ENCODE measurements around the gene F12.
"Not testable (repeated sequence)": the region's sequence is repeated elsewhere in the genome, so short reads cannot be mapped to it uniquely, and the experiment has no call there.

Gene F12

DNA sequence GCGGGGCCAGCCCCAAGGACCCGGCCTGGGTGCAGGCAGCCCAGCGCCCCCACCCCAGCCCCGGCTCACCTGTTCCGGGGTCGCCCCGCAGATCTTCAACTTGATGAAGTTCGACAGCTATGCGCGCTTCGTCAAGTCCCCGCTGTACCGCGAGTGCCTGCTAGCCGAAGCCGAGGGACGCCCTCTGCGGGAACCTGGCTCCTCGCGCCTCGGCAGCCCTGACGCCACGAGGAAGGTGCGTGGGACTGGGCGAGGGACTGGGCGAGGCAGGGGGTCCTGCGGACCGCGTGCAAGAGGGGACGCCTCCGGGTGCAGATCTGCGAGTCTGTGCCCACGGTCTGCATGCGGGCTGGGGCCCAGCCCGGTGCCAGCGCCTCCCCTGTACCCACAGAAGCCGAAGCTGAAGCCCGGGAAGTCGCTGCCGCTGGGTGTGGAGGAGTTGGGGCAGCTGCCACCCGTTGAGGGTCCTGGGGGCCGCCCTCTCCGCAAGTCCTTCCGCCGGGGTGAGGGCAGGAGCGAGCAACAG, 42.0 kb downstream of the F12 start:
- DNase-seq, result no peak

DNA sequence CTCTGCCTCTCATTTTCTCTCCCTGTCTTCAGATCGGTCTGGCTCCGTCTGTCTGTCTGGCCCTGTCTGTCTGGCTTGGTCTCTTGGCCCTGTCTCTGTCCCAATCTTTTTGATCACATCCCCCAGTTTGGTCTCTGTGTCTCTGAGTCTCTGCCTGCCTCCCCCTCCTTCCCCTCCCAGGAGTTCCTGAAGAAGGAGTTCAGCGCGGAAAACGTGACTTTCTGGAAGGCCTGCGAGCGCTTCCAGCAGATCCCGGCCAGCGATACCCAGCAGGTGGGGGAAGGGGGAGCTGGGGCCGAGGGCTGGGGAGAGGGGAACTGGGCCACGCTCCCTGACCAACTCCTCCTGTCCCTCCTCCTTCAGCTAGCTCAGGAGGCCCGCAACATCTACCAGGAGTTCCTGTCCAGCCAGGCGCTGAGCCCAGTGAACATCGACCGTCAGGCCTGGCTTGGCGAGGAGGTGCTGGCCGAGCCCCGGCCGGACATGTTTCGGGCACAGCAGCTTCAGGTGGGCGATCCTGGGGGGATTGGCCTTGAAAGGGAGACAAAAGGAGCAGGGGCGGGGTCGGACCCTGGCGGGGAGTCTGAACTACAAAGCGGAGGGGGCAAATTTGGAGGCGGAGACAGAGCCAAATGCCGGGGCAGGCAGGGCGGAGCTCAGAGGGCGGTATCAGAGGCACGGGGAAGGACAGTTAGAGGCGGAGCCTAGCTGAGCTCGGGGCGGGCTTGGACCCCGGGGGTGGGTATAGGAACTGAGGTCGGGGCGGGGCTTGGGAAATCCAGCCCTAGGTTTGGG, 42.6 kb downstream of the F12 start:
- DNase-seq, result no peak

DNA sequence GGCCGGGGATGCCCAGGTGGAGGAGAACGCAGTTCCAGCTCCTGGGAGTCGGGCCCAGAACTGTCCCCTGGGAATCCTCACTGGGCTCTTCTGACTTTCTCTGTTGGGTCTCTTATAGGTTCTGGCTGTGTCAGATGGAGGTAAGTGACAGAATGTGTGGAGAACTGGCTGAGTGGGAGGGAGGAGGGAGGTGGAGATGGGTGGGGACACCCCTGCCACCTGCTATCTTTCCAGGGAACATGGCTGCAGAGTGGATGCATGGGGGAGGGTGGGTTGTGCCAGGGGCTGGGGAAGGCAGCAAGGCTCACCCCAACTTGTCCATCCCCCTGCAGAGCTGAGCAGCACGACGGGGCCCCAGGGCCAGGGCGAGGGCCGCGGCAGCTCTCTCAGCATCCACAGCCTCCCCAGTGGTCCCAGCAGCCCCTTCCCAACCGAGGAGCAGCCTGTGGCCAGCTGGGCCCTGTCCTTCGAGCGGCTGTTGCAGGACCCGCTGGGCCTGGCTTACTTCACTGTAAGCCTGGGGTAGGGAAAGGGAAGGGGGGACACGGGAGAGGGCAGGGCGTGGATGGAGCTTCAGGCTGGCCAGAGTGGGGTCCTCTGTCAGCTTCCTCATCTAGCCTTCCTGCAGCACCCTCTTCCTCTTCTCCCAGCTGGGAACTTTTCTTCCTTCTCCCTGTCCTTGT, 43.4 kb downstream of the F12 start:
- DNase-seq, result no peak

DNA sequence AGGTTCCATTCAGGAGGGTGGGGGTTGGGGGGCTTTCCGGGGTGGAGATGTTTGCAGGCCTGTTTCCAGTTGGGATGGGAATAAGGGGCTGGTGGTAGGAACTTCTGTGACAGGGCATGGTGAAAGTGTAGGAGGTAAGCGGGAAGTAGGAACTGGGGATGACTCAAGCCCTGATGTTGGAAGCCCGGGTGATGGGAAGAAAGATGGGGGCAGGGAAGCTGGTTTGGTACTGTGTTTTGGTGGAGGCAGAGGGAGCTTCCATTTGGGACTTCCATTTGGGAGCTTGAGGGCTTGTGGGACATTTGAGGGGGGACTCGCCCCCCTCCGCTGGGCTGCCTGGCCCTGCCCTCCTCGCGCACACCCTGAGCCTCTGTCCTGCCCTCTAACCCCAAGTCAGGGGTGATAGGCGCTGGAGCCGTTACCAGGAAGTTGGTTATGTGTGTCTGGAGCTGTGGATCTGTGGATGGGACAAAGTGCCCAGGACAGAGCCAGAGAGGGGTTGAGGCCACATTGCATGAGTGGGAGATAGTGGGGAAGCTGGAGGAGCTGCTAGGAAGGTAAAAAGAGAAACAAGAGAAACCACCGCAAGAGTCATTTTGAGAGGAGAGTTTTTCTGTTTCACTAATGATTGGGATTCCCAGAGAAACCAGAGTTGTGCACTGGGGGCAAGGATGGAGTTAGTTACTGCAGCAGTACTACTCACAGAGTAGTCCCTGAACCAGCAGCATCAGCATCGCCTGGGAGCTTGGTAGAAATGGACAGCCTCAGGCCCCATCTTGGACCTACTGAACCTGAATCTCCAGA, 45.0 kb downstream of the F12 start:
- DNase-seq, result no peak

DNA sequence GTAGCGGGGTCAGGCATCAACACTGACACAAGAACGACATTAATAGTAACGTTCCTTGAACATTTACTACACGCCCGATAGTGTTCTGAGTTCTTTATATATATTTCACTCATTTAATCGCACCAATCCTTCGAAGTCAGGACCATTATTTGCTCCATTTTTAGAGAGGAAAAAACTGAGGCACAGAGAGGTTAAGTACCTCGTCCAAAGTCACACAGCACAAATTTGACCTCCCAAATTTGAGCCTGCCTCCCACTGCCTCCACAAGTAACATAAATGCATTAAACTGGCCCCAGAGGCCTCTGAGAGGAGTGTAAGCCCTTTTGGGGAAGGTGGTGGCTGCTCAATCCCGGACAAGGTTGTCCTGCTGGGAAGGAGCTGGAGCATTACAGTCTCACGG, 45.8 kb downstream of the F12 start:
- DNase-seq, result no peak

DNA sequence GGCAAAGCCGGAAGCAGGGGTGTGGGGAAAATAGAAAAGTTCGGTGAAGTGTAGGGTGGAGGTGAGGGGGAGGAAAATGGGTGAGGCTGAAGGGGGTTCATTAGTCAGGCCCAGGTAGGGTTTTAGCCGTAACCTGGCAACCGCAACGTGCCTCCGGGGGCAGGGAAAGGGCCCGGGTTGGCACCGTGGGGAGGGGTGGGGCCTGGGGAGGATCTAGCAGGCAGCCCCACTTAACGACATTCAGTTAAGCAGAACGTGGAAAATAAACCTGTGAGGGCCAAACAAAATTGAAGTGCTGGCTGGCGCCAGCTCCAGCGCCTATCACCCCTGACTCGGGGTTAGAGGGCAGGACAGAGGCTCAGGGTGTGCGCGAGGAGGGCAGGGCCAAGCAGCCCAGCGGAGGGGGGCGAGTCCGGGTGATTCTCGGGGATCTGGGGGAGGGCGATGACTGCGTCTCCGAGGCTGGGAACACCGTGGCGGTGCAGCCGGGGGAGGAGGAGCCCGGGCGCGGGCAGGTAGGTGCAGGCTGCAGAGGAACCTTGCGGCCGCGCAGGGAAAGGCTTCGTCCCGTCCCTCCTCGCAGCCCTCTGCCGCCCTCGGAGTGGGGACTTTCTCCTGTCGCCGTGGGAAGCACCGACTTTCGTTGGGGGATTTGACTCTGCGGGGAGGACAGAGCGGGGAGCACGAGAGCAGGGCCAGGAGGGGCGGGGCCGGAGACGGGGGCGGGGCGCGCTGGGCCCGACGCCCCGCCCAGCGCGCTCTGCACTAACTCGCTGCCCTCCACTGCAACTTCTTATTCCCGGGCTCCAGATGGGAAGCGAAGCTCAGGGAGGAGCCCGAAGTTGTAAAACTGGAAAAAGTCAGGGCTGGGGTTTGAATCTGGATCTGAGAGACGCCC, 46.5 kb downstream of the F12 start:
- peak; percentile 44 for DNase-seq

DNA sequence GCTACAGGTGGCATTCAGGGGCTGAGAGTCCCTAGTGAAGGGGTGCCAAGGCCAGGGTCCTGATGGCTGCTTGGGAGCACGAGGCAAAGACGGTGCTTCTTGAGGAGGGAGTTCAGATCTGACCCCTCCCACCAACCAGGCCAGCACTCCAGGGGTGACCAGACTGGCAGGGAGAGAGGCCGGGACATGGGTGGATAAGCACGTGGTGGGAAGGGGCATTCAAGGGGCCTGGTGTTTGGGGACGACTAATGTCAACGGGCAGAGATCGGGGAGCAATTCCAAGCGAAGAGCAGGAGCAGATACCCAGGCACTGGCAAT, 47.1 kb downstream of the F12 start:
- no peak for DNase-seq

DNA sequence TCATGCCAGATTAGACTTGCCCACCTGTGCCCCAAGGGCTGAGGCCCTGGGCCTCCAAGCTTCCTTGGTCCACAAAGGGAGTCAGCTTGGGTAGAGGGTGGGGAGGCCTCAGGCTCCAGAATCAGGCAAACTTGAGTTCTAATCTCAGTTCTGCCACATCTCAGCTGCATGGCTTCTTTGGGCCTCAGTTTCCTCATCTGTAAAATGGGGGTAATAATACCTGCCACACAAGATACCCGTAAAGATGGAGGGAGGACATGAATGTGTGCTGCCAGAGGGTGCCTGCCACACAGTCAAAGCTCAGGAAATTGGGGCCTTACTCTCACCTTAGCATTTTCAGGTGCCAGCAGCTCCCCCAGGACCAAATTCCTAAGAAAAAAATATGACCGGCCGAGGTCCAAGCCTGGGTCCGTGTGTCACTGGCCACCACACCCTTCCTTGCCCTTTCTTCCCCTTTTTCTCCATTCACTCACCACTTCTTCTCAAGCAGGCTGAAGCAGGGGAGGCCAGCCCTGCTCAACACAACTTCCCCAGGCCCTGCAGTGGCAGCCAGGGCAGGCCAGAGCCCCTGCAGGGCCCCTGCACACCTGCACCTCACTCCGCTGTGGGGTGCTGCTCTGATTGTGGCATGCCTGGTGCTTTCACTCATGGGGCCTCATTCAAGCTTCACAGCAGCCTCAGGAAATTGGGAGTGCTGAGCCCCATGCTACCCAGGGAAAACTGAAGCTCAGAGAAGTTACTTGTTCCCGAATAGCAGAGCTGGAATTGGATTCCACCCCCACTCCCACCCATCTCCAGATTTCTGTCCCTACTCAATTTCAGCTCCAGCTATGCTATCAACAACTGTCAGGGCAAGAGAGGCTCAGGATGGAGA, 47.7 kb downstream of the F12 start:
- DNase-seq, result no peak

DNA sequence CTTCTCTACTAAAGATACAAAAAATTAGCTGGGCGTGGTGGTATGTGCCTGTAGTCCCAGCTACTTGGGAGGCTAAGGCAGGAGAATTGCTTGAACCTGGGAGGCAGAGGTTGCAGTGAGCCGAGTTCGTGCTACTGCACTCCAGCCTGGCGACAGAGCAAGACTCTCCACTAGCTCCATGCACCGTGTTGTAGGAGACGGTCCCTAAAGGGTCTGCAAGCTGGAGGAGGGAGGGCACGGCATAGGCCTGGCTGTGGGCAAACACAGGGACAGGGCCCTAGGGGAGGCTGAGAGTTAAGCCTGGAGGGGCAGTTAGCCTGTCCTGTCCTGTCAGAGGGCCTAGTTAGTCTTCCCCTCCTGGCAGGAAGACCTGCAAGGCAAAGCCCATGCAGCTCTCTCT, 48.6 kb downstream of the F12 start:
- not testable (repeated sequence) for DNase-seq

DNA sequence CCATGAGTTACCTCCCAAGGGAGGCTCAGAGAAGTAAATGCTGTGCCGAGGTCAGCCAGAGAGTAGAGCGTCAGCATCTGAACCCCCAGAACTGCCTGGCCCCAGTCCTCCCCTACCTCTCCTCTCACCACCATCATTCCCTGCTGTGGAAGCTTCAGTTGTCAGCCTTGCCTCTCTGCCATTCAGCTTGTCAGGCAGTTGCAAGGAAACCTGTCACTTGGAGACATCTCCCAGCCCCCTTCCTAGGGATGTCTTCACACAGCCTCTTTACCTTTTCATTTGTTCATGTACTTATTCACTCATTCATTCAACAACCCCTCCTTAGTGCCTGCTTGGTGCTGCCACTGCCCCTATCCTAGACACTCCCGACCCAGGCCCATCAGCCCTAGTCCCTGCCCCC, 49.5 kb downstream of the F12 start:
- DNase-seq, result no peak

DNA sequence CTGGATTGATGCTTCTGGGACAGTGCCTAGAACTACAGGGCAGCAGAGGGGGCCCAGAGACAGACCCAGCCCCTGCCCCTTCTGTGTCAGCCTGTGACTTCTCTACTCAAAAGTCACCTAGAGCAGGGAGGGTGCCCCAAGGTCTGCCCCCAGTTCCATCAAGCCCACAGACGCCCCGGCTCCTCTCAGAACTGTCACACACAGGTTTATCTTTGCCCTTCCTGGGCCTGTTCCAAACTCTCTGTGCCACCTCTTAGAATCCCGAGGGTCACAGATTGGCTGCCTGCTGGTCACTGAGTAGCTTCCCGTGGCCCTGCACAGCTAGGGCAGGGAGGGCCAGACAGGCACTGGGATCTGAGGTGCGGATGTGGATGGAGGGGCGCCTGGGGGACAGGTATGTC, 49.9 kb downstream of the F12 start:
- DNase-seq, result no peak

DNA sequence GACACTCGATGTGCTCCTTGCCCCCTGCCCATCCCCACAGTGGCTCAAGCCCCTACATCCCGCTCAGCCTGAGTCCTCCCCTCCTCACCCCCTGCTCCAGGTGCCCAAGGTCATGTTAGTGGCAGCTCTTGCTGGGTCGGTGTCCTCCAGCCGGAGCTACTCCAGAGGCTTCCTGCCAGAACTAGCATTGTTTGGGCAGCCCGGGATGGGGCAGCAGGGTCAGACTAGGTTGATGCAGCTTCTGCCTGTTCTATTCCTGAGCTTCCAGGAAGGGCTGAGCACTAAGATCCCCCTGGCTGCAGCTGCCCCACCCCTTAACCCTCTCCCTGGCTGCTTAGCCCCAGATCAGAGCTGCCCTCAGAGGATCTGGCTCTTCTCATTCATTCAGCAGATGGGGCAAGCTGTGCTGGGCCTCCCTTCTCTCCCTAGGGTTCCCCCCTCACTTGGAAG, 51.0 kb downstream of the F12 start:
- DNase-seq, result no peak

DNA sequence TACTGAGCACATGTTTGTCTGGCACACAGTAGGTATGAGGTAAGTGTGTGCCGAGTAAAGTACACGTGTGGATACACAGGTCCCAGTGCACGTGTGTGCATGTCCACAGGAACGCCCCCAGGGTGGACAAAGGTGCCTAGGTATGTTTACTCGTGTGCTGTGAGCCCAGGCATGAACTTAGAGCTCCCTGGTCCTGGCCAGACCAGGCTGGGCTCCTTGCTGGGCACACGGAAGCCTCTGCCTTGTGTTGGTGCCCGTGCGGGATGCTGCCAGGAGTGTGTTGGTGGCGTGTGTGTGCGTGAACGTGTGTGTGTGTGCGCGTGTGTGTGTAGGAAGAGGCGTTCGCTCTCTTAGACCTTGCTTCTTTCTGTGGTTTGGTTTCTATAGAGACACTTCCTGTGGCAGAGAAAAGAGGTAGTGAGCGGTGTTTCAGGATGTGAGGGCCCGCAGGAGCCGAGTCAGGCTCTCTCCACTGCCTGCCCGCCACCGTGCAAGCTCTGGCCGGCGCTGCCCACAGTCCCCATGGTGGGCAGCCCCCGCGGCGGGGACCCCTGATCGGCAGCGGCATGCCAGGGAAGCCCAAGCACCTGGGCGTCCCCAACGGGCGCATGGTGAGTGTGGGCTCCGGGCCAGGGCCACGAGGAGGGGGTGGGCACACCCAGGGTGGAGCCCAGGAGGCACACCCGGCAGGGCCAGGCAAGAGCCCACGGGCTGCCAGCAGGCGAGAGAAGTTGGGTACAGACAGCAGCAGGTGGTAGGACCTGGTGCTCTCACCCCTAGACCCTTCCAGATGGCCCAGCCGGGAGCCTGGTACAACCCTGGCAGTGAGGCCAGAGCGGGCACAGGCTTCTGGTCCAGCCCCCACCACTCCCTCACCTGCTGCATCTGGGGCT, 51.7 kb downstream of the F12 start, which contains the start of gene RGS14:
TSS of gene RGS14 (plus strand) at position 466 of the 893 bp plus-strand sequence. CDS start at position 567, 101 bp downstream.
- DNase-seq, result no peak

DNA sequence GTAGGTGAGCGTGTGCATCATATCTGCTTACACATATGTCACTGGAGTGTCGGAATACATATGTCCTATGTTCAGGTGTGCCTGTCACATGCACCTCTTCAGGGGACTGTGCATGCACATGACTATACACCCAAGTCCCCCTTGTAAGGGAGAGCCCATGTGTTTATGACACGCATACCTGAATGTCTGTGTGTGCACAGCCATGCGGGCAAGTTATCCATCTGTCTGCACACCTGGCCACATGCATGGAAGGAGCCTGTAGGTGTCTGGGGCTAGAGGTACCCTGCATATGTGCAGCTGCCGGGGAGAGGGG, 52.3 kb downstream of the F12 start:
- DNase-seq, result no peak

DNA sequence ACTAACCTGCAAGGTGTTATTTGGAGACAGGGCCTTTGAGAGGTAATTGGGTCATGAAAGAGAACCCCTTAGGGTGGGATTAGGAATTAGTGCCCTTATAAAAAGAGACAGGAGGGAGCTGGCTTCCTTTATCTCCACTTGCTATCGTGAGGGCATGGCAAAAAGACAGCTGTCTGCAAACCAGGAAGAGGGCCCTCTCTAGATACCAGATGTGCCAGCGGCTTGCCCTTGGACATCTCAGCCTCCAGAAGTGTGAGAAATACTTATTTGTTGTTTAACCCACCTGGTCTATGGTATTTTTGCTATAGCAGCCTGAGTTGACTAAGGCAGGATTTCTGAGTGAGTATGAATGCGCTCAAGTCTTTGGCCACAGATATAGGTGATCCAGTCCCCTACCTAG, 52.6 kb downstream of the F12 start:
- no peak for DNase-seq

DNA sequence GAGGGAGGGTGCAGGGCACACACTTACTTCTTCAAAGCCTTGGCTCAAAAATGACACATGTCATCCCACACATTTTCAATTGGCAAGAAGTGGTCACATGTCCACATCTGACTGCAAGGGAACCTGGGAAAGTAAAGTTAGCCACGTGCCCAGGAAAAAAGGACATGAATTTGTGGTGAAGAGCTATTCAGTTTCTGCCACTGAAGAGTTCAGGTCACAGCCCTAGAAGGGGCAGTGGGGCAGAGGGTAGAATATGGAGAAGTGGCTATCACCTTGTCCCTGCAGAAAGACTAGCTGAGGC, 53.5 kb downstream of the F12 start:
- DNase-seq, result no peak

DNA sequence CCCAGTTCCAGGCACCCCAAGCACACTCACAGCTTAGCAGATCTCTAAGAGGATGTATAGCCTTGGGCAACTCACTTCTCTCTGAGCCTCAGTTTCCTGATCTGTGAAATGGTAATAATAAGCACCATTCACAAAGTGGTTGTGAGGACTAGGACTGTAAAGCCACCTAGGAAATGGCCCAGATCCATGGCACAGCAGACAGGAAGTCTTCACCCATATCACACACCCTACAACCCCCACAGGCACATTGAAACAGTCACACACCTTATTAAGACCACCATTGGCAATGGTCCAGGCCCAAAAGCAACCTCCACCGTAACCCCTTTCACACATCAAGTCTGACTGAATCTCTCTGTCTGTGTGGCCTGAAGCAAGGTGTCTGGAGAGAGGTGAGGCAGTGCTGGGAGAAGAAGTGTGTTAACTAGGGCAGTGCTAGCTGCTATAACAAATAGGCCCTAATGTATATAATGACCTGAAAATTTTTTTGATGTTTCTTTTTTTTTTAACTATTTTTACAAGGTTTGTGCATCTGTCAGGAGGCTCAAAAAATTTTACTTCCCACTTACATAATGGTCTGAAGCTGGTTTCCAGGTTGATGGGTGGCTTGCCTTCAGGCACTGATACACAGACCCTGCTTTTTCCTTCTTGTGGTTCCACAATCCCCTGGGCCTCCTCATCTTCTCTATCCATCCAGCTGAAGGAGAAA, 54.0 kb downstream of the F12 start:
- DNase-seq, result no peak

DNA sequence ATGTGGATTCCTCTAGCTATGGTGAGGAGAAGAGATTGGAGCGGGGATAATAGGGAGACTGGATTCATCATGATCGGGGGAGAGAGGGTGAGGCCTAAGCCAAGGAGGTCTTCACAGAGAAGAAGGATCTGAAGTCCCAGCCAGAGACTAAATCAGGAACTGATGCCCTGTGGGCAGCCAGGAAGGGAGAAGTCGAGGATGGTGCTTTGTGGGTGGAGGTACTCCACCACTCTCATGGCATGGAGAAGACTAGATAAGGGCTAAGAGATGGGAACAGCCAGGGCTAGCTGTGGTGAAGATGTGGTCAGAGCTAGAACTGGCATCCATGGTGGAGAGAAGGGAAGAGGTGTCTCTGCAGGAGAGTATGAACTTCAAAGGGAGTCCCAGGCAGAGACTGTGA, 54.7 kb downstream of the F12 start:
- no peak for DNase-seq

DNA sequence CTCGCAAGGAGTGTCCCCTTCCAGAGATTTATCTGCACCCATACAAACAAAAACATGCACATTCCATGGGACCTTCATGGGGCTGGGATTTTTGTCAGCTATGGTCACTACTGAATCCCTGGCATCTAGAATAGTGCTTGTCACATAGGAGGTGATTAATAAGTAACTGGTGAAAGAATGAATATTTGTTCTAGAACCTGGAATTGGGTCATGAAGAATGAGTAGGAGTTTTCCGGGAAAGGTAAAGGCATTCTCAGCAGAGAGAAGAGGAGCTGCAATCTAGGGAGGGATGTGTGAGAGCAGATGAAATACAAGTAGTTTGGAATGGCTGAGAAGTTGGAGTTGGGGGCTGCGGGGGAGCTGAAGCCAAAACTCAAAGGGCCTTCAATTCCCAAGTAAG, 55.1 kb downstream of the F12 start:
- DNase-seq, result no peak

DNA sequence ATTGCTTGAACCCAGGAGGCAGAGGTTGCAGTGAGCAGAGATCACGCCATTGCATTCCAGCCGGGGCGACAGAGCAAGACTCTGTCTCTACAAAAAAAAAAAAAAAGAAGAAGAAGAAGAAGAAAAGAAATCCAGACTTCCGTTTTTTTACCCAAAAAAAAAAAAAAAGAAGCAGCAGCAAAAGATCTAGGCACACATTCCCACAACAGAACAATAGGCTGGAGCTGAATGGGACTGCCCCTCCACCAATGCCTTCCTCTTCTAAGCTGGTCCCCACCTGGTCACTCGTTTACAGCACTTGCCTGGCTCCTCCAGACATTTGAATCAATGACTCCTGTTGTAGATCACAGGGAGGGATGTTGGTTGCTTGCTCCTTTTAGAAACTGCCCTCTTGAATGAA, 56.3 kb downstream of the F12 start:
- DNase-seq, result no peak

Data from NCI-H1105 (cell line).